COLO668 (cell line): ENCODE results near the gene FAM193B.

Source experiments
- DNase-seq: peaks from one replicate; lab custom pipeline; 2025; ENCODE audit not compliant: unreplicated experiment; lab: John Stamatoyannopoulos, UW

The FAM193B gene

GRCh38 chr5:177516601-177517568, 37.5 kb downstream of the FAM193B start, which contains the start of gene DDX41:
DDX41 (minus strand) TSS chr5:177516961; CDS start chr5:177516945, 16 bp downstream.
- DNase-seq, result peak; percentile 93

- no peak for DNase-seq
Observed at GRCh38 chr5:177515580-177515979, 38.8 kb downstream of the FAM193B start.

GRCh38 chr5:177514541-177514940, 39.8 kb downstream of the FAM193B start:
- DNase-seq, result no peak

GRCh38 chr5:177513500-177513899, 40.9 kb downstream of the FAM193B start:
- no peak for DNase-seq

- no peak for DNase-seq
Observed at GRCh38 chr5:177512736-177513380, 41.5 kb downstream of the FAM193B start.

GRCh38 chr5:177511796-177512675, 42.3 kb downstream of the FAM193B start:
- DNase-seq, result no peak

- DNase-seq, result no peak
Observed at GRCh38 chr5:177511181-177511580, 43.2 kb downstream of the FAM193B start.

- DNase-seq, result no peak
Observed at GRCh38 chr5:177510567-177511053, 43.8 kb downstream of the FAM193B start.

- no peak for DNase-seq
Observed at GRCh38 chr5:177509991-177510566, 44.3 kb downstream of the FAM193B start.

- DNase-seq, result no peak
Observed at GRCh38 chr5:177509381-177509951, 44.9 kb downstream of the FAM193B start, which contains the start of gene DOK3. DOK3 (minus strand) TSS chr5:177509826; CDS start chr5:177509540, 286 bp downstream.

- no peak for DNase-seq
Observed at GRCh38 chr5:177508837-177509236, 45.5 kb downstream of the FAM193B start.

GRCh38 chr5:177508221-177508611, 46.1 kb downstream of the FAM193B start:
- DNase-seq, result no peak

- no peak for DNase-seq
Observed at GRCh38 chr5:177507596-177508220, 46.7 kb downstream of the FAM193B start.

GRCh38 chr5:177507165-177507564, 47.2 kb downstream of the FAM193B start:
- peak; percentile 3 for DNase-seq

GRCh38 chr5:177505075-177505474, 49.3 kb downstream of the FAM193B start:
- DNase-seq, result no peak

GRCh38 chr5:177504086-177505056, 50.0 kb downstream of the FAM193B start:
- DNase-seq, result no peak

GRCh38 chr5:177503351-177504085, 50.8 kb downstream of the FAM193B start:
- DNase-seq, result no peak

GRCh38 chr5:177502886-177503285, 51.5 kb downstream of the FAM193B start:
- DNase-seq, result no peak
